Stimulated activated CD8-positive, alpha-beta memory T cell treated with anti-CD3 and anti-CD28 coated beads, Interleukin-2, amount 100 ng/mL, for 1 hour (primary cell): ENCODE measurements around the gene ANGPTL1.

ENCODE experiments used
- DNase-seq, 2 donors: peaks; one replicate each; pipeline ENCODE4 v3.0.0-alpha.2; 2020; ENCODE audit warnings: low read depth in 2 of 2

The ANGPTL1 gene

GRCh38 chr1:178870944-178871343 is at the start of gene ANGPTL1:
Gene ANGPTL1 (minus strand): TSS chr1:178871077. CDS start chr1:178865776, 5,301 bp downstream.
- DNase-seq, result no peak

GRCh38 chr1:178919581-178919980 is 48.7 kb upstream of the ANGPTL1 start:
- DNase-seq, result no peak

GRCh38 chr1:178918955-178919354 is 48.1 kb upstream of the ANGPTL1 start:
- no peak for DNase-seq

- DNase-seq, result no peak
These were observed 47.4 kb upstream of the ANGPTL1 start for GRCh38 chr1:178918308-178918707.

GRCh38 chr1:178916448-178917174 is 45.7 kb upstream of the ANGPTL1 start:
- no peak for DNase-seq

GRCh38 chr1:178912597-178912996 is 41.7 kb upstream of the ANGPTL1 start:
- DNase-seq, result no peak

GRCh38 chr1:178910023-178910422 is 39.1 kb upstream of the ANGPTL1 start:
- no peak for DNase-seq

- DNase-seq, result no peak
These were observed 37.5 kb upstream of the ANGPTL1 start for GRCh38 chr1:178908358-178908757.

GRCh38 chr1:178901482-178902125 is 30.7 kb upstream of the ANGPTL1 start:
- no peak for DNase-seq

- DNase-seq, result no peak
These were observed 28.5 kb upstream of the ANGPTL1 start for GRCh38 chr1:178899402-178899801.

- DNase-seq, result no peak
These were observed 27.5 kb upstream of the ANGPTL1 start for GRCh38 chr1:178898401-178898800.

GRCh38 chr1:178895928-178896327 is 25.1 kb upstream of the ANGPTL1 start:
- DNase-seq, result no peak

- no peak for DNase-seq
These were observed 15.7 kb upstream of the ANGPTL1 start for GRCh38 chr1:178886551-178886950.

- no peak for DNase-seq
These were observed 15.0 kb upstream of the ANGPTL1 start for GRCh38 chr1:178885869-178886268.

GRCh38 chr1:178881950-178882349 is 11.1 kb upstream of the ANGPTL1 start:
- DNase-seq, result no peak

- no peak for DNase-seq
These were observed 7.0 kb upstream of the ANGPTL1 start for GRCh38 chr1:178877896-178878295.

GRCh38 chr1:178875936-178876335 is 5.1 kb upstream of the ANGPTL1 start:
- DNase-seq, result no peak

- no peak for DNase-seq
These were observed 4.1 kb upstream of the ANGPTL1 start for GRCh38 chr1:178874966-178875365.

- no peak for DNase-seq
These were observed 859 bp upstream of the ANGPTL1 start for GRCh38 chr1:178871551-178872320.

- no peak for DNase-seq
These were observed 656 bp downstream of the ANGPTL1 start for GRCh38 chr1:178870221-178870620.

GRCh38 chr1:178869119-178869697 is 1.7 kb downstream of the ANGPTL1 start:
- DNase-seq, result no peak

GRCh38 chr1:178868706-178869105 is 2.2 kb downstream of the ANGPTL1 start:
- no peak for DNase-seq
